ENCODE results near the gene VSIR. TPM values are rescaled to one million over a fixed set of nuclear protein-coding genes. Genes with fewer than 3 reads are reported as not detected.

Gene VSIR
- total RNA-seq, 1 donor from 2014 or later, result 118 TPM

DNA sequence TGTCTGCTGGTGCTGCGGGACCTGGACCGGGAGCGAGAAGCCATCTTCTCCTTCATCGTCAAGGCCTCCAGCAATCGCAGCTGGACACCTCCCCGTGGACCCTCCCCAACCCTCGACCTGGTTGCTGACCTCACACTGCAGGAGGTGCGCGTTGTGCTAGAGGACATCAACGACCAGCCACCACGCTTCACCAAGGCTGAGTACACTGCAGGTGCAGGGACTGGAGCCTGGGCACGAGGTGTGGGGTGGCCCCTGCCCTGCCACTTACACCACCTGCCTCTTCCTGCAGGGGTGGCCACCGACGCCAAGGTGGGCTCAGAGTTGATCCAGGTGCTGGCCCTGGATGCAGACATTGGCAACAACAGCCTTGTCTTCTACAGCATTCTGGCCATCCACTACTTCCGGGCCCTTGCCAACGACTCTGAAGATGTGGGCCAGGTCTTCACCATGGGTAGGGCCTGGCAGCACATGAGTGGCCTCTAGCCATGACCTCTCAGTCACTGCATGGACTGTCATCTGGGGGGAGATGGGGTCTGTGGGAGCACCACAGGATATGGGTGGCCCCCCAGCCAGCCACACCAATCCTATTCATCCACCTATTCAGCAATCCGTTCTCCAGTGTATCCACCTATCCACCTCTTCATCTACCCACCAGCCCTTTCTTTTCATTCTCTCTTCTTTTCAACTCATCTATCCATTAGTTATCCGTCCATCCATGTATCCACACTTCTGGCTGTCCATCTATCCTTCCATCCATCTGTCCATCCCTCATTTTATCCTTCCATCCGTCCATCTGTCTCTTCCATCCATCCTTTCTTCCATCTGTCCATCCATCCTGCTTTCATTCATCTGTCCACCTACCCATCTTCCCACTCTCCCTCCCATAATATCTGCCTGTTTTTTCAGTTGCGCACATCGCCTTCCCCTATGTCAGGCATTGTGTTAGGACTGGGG is 34.5 kb upstream of the VSIR start:
- intact Hi-C loops (cut with micrococcal nuclease), result no loop called here

DNA sequence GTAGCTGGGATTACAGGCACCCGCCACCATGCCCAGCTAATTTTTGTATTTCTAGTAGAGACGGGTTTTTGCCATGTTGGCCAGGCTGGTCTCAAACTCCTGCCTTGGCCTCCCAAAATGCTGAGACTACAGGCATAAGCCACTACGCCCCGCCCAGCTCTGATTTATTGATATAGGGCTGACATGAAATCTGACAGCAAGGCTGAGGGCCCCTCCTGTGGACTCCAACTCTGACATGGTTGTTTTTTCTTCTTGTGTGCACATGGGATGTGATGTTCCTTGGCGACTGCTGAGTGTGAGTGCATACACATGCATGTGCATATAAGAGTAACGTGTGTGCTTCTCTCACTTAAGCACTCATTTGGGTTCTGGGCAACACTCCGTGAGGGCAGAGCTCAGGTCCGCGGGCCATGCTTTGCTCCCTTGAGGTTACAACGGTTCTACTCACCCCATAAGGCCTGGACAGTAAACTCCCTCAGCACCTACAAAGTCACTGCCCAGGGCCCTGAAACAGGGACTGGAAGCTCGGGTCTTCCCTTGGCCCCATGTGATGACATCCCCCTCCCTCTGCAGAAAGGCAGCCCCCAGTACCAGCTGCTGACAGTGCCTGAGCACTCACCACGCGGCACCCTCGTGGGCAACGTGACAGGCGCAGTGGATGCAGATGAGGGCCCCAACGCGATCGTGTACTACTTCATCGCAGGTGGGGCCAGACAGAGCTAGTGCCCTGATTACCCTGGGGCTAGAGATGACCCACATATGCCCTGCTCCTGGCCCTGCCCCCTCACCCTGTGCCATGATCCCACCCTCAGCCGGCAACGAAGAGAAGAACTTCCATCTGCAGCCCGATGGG is 33.6 kb upstream of the VSIR start:
- intact Hi-C loops (cut with micrococcal nuclease), result no loop called here

DNA sequence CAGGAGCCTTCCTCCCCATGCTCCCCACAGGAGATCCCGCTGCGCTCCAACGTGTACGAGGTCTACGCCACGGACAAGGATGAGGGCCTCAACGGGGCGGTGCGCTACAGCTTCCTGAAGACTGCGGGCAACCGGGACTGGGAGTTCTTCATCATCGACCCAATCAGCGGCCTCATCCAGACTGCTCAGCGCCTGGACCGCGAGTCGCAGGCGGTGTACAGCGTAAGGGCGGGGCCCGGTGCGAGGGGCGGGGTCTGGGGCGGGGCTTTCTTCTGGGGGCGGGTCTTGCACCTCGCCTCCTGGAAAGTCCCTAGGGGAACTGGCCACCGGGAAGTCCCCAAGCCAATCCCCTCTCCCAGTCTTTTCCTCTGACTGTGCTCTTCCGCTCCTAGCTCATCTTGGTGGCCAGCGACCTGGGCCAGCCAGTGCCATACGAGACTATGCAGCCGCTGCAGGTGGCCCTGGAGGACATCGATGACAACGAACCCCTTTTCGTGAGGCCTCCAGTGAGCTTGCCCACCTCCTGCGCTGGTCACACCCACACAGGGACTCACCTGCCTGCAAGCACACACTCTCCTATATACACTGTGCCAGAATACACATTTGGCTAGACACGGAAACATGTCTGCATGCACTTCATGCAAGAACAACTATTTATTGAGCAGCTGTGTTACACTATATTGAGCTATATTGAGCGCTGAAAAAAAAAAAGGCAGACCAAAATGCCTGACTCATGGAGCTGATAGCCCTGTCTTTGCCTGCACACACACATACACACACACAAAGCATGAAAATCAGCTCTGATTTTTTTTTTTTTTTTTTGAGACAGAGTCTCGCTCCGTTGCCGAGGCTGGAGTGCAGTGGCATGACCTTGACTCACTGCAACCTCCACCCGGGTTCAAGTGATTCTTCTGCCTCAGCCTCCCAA is 32.7 kb upstream of the VSIR start:
- intact Hi-C loops (cut with micrococcal nuclease), result no loop called here

DNA sequence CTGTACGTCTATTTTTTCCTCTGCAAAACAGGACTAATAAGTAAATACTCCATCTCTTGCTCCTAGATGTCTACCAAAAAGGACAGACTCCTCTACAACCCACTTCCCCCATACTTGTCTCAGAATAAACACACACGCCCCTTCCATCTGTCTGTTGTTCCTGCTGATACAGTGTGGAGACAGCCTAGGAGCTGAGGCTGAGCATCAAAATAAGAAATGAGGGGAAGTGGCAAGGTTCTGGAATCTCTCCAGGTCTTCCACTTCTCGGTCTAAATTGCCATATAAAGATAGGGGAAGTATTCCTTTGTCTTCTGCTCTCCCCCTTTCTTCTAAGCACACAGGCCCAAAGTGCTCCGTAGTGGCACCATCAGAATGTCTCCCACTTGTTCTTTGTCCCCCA is 30.8 kb upstream of the VSIR start:
- intact Hi-C loops (cut with micrococcal nuclease), result no loop called here

DNA sequence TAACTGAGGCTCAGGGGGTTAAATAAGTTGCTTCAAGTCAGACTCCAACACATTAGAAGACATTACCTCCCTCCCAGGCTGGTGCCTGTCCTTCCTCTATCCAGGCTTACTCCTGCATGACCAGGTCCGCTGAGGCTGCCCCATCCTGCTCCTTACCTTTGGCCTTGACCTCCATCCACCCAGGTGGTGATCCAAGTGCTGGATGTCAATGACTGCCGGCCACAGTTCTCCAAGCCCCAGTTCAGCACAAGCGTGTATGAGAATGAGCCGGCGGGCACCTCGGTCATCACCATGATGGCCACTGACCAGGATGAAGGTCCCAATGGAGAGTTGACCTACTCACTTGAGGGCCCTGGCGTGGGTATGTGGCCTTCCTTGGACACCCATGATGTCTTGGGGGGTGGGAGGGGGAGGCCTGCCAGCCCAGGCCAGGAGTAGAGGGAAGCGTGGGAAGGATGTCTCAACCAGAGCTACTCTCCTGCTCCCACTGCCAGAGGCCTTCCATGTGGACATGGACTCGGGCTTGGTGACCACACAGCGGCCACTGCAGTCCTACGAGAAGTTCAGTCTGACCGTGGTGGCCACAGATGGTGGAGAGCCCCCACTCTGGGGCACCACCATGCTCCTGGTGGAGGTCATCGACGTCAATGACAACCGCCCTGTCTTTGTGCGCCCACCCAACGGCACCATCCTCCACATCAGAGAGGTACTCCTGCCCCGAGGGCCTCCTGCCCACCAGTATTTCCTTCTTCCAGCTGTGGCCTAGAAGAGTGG is 29.6 kb upstream of the VSIR start:
- intact Hi-C loops (cut with micrococcal nuclease), result no loop called here

DNA sequence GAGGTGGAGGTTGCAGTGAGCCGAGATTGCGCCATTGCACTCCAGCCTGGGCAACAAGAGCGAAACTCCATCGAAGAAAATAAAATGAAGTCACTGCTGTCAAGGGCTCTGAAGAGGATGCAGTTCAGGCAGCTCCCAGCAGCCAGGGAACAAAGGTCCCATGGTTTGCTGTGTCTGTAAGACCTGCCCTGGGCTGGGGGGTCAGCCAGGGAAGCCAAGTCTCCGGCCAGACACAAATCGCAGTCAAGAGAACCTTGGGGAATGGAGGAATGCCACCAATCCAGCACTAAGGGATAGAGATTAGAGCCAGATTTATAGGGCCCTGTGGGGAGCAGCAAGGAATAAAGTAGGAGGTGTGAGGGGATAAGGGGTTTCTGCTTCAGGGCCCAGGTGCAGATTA is 28.9 kb upstream of the VSIR start:
- intact Hi-C loops (cut with micrococcal nuclease), result no loop called here

DNA sequence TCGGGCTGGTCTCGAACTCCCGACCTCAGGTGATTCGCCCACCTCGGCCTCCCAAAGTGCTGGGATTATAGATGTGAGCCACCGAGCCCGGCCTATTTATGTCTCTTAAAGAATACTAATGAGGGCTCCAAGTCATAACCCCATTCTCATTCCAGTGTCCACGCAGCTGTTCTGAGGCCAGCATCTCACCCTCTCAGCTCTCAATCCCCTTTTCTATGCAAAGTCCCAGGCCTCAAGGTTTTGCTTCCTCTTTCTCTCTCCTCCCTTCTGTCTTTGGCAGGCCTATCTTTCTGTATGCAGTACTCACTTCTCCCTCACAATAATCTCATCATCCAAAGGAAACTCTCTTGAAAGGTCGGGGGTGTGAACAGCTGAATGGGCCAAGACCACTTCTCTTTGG is 28.0 kb upstream of the VSIR start:
- intact Hi-C loops (cut with micrococcal nuclease), result no loop called here

DNA sequence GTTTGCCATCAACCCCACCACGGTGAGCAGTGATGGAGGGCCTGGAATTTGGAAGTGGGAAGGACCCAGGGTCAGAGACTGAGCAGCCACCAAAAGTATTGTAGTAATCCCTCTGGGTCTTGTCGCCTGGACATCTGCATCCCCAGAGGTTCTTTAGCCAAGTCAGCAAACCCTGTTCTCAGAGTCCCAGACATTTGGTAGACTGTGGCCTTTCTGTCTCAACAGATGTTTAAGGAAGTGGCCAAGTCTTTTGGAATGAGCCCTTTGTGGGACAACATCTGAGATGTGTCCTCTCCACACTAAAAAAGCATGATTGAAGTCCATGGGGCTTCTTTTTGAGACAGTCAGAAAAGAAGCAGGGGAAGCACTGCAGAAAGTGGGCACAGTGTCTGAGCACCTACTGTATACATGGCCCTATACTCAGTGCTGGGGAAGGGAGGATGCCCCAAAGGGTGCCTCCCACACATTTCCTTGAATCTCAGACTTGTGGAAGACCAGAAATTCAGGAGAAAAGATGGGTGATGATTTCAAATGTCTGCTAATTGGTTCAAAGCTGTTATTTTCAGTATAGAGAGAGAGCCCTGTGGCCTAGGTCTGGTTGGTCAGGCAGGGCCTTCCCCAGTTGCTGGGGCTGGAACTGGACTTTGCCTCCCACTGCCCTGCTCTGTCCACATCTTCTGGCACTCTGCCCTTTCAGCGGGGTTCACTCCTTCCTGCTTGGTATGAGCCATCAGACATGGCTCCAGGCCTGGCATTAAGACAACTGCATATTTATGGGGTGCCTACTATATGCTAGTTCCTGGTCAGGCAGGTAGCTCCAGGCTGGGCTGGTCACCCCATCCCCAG is 26.5 kb upstream of the VSIR start:
- intact Hi-C loops (cut with micrococcal nuclease), result no loop called here

DNA sequence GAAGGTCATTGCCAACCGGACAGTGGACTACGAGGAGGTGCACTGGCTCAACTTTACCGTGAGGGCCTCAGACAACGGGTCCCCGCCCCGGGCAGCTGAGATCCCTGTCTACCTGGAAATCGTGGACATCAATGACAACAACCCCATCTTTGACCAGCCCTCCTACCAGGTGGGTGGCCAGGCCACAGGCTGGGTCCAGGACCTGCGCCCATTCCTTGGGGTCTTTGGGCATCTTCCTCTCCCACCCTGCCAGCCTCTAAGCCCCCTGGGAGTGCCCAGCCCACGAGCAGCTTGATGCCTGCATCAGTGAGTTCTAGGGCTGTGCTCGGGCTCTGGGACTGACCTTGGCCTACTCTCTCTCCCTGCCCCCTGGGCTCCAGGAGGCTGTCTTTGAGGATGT is 25.8 kb upstream of the VSIR start:
- intact Hi-C loops (cut with micrococcal nuclease), result no loop called here

DNA sequence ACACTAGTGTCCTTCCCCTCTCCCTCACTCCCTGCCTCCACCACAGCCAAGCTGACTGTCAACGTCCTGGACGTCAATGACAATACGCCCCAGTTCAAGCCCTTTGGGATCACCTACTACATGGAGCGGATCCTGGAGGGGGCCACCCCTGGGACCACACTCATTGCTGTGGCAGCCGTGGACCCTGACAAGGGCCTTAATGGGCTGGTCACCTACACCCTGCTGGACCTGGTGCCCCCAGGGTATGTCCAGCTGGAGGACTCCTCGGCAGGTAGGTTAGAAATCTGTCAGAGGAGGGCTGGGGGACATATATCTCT is 24.9 kb upstream of the VSIR start:
- intact Hi-C loops (cut with micrococcal nuclease), result no loop called here

DNA sequence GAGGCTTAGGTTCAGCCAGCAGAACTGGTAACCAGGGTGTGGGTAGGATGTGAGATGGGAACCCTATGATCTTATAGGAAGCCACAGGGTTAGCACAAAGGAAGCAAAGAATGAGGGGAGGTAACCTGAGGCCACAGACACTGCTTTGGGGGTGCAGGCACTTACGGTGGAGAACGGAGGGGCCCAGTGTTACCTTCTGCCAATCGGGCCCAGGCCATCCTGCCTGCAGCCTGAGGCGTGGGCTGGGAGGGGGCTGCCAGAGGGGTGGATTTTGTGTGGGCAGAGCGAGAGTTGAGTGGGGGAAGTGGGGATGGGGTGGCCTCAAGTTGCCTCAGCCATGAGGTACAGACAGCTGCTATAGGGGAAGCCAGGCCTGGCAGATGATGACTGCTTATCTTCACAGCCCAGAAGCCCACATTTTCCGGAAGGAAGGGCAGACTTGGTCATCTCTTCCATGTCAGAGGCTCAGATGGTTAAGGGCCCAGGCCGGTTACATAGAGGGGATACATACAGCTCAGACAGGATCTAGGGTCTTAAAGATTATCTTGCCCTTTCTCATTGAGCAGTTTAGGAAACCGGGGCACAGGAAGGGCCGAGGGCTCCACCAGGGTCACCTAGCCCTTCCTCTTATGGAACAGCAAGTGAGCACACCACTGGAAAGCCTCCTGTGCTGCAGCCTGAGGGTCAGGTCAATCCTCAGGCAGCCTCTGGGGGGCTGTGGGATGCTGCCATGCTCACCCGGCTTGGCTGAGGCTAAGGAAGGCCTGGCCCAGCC is 24.4 kb upstream of the VSIR start:
- intact Hi-C loops (cut with micrococcal nuclease), result no loop called here

DNA sequence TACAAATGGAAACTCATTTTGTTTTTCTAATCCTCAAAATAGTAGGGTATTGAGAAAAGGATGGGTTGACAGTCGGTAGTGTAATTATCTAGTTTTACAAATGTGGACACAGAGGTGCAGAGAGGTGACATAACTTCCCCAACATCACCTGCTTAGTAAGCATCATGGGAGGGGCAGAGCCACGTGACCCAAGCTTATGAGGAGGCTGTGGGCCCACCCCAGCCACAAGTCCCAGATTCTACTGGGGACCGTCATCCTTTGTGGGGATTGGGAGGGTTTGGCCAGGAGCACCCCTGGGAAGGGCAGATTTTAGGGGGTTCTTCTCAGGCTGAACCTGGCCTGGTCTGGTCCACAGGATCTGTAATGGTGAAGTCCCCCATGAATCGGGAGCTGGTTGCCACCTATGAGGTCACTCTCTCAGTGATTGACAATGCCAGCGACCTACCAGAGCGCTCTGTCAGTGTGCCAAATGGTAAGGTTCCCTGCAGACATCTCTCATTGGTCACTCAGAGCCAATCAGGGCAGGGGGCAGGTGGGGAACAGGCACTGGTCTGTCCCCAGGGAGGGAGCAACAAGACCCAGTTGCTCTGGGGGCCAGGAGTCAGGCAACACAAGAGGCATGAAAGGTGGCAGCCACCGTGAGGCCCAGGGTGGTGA is 23.6 kb upstream of the VSIR start:
- intact Hi-C loops (cut with micrococcal nuclease), result no loop called here

DNA sequence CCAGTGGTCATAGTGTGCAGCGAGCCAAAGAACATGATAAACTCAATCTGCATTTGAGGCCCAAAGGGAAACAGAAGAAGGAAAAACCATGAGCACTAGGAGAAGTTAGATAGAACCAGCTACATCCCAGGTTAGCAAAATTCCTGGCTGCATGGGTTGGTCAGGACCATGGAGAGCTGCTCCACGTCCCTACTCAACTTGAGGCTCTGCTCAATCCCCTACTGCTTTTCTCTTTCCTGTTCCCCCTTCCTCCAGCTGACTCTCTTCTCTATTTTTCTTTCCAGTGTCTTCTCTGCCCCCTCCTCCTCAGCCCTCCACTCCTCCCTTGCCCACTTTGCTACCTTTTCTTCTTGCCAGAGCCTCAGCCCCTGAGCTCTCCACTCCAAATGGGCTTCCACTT is 21.9 kb upstream of the VSIR start:
- intact Hi-C loops (cut with micrococcal nuclease), result no loop called here

DNA sequence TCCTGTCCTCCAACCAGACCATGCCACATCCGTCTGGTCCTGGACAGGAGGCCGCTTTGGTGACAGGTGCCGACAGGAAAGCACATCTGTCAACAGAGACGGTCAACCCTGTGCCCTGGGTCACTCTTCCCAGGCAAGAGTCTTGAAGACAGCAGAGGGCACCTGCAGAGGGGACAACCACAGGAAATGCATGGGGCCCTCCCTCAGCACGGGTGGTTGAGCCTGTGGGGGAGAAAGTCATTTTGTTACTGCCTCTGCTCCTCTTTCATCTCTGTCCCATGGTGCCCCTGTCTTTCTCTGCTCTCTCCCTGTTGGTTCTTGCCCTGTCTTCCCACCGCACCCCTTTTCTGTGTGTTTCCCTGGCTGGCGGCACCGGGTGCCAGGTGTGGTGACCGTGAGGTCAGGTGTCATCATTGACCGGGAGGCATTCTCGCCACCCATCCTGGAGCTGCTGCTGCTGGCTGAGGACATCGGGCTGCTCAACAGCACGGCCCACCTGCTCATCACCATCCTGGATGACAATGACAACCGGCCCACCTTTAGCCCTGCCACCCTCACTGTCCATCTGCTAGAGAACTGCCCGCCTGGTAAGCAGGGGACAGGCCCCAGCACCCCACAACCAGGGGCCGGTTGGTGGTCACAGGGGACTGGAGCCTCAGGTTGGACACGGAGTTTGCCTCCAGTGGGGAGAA is 17.6 kb upstream of the VSIR start:
- intact Hi-C loops (cut with micrococcal nuclease), result no loop called here

DNA sequence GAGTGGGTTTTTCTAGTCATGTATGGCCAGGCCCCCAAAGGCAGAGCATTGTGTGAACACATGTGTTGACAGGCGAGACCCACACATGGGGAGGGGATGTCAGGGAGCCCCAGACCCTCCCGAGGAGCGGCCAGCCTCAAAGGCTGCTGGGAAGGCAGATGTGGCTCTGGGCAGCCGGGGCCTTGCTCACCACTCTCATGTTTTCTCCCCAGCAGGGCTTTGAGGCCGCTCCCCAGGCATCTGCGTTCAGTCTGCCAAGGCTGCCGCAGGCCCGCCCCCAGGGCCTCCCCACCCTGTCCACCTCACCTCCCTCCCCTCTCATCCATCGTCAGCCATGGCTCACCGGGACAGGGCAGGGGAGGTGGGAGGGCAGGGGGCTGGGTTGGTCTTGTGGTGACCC is 16.6 kb upstream of the VSIR start:
- intact Hi-C loops (cut with micrococcal nuclease), result no loop called here

DNA sequence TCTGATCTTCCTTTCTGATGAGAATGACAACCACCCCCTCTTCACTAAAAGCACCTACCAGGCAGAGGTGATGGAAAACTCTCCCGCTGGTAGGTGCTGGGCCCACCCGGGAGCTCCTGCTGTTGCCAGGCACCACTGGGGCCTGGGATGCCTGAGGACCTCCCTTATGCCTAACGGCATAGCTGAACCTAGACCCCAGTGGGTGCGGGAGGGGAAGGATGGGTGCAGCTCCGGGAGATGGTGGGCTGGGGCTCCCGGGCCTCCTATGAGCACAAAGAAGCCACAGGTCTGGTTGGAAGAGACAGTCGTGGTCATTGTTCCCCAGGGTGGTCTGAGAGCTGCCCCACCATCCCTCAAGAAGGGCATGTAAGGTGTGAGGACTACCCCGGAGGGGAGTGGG is 15.6 kb upstream of the VSIR start:
- intact Hi-C loops (cut with micrococcal nuclease), result no loop called here

DNA sequence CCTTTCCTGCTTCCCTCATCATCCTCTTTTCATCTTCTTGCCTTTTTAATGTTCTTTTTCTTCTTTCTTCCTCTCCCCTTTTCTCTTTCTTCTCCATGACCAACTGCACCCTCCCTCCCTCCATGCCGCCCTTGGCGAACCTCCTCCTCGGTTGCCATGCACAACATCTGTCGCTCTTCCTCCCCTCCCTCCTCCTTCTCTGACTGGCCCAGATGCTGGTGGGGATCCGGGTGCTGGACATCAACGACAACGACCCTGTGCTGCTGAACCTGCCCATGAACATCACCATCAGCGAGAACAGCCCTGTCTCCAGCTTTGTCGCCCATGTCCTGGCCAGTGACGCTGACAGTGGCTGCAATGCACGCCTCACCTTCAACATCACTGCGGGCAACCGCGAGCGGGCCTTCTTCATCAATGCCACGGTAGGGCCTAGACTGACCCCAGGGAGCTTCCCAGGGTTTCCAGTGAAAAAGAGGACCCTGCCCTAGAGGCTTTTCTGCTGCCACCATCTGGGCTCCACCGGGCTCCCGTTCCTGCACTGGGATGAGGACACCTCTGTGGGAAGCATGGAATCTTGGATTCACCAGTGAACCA is 11.5 kb upstream of the VSIR start:
- intact Hi-C loops (cut with micrococcal nuclease), result no loop called here

Data from T-helper 1 cell treated with Interleukin-12 subunit alpha and Interleukin-12 subunit beta and Interleukin-4 antibody, amounts not matched to agents 30 ng/mL and 1 ng/mL, for 36 hours (primary cell).